Stomach (tissue), 9 donors: ENCODE measurements around the gene CAPN5. TPM values are rescaled to one million over a fixed set of nuclear protein-coding genes. Genes with fewer than 3 reads are reported as not detected.

ENCODE experiments used
- DNase-seq, 2 donors: peaks; one replicate each; pipeline versions ENCODE4 v3.0.0 to v3.0.0-alpha.2; 2013 to 2019
- H3K27ac ChIP-seq, 5 donors: fragments of 200-600 bp in 4 of 5; sonication (generic) in 4 of 5; one replicate each; pipeline ENCODE4 v1.5.1; 2013 to 2019; ENCODE audit warnings: mild to moderate bottlenecking in 1 of 5, moderate library complexity in 1 of 5
- H3K27me3 ChIP-seq, 3 donors: fragments of 200-600 bp; sonication (generic); one replicate each; pipeline ENCODE4 v1.5.1; 2017 to 2019; ENCODE audit warnings: mixed run types in 1 of 3
- H3K36me3 ChIP-seq, 4 donors: fragments of 200-600 bp; sonication (generic); 1 replicate in 3 of 4; 2 replicates in 1 of 4; pipeline ENCODE4 v1.5.1; 2016 to 2019
- H3K4me1 ChIP-seq, 4 donors: fragments of 200-600 bp; sonication (generic); one replicate each; pipeline ENCODE4 v1.5.1; 2016 to 2019
- H3K4me3 ChIP-seq, 4 donors: fragments of 200-600 bp; sonication (generic) in 3 of 4; one replicate each; pipeline ENCODE4 v1.5.1; 2016 to 2019; ENCODE audit warnings: mild to moderate bottlenecking in 1 of 4
- H3K9me3 ChIP-seq, 4 donors: fragments of 200-600 bp; sonication (generic); one replicate each; pipeline ENCODE4 v1.5.1; 2016 to 2019
- CTCF ChIP-seq, 7 experiments: fragments of 450-650 bp in 4 of 7; fragments of 200-600 bp in 3 of 7; sonication (generic) in 3 of 7; IDR thresholded peaks; one replicate each; pipeline ENCODE4 v1.5.1; 2016 to 2019; ENCODE audit warnings: antibody characterized with exemption in 7 of 7, control low read depth in 2 of 7, mild to moderate bottlenecking in 1 of 7
- EP300 ChIP-seq: sonication (generic); formaldehyde crosslinking; IDR thresholded peaks from one replicate; pipeline ENCODE4 v1.6.1; 2017; ENCODE audit warnings: antibody characterized with exemption
- POLR2A ChIP-seq, 4 donors: fragments of 450-650 bp; IDR thresholded peaks; one replicate each; pipeline ENCODE4 v1.6.1; 2016; ENCODE audit warnings: antibody characterized with exemption in 4 of 4, control low read depth in 2 of 4, mild to moderate bottlenecking in 1 of 4, moderate library complexity in 1 of 4
- POLR2AphosphoS5 ChIP-seq, 3 donors: sonication (generic); formaldehyde crosslinking; IDR thresholded peaks; one replicate each; pipeline ENCODE4 v1.6.1; 2016; ENCODE audit warnings: antibody characterized with exemption in 3 of 3
- WGBS, 5 donors: extraction: QIAGEN DNeasy Blood & Tissue Kit in 3 of 5; methylation state at CpG; one replicate each; pipeline versions ENCODE4 v1.1.5 to v1.1.7; 2013 to 2018; 5-methylcytosine and 5-hydroxymethylcytosine counted together
- intact Hi-C: fragments of 100-400 bp; cut with DNase I; formaldehyde crosslinking; loops from one replicate; pipeline ENCODE4 v1.15.1; 2023; ENCODE audit warnings: low total_unique reads
- polyA plus RNA-seq, 3 donors: library from polyadenylated mRNA; stranded (reverse); fragments of 200-250 nt; gene quantifications; one replicate each; pipeline ENCODE4 v1.2.3, GENCODE V29; 2013
- total RNA-seq, 5 donors: library from RNA; depleted of rRNA; stranded (reverse); fragments of >200 nt; gene quantifications; one replicate each; pipeline versions ENCODE4 v1.1.0 to v1.2.3, GENCODE V29; 2014 to 2016
- donor health status: healthy with polysubstance abuse.
- donor health status: Bipolar disorder and iron deficiency.
- donor health status: healthy.

CAPN5 gene
- total and polyA plus RNA-seq, 8 donors = 10.0 to 110 (median 65.9) TPM

- intact Hi-C loops = no loop called here
- H3K4me3 ChIP-seq = no peak overlapping the region
- peaks cover 0 to 24% (median 0%) of the 10 kb centered on the region in 3 donors for H3K27me3 ChIP-seq
- no peak for TF ChIP-seq POLR2AphosphoS5 (IDR thresholded peaks at IDR 0.05)
- no peak for TF ChIP-seq POLR2A (IDR thresholded peaks at IDR 0.05)
- TF ChIP-seq EP300 = no peak
- TF ChIP-seq CTCF (IDR thresholded peaks at IDR 0.05) = no peak
- no peak for DNase-seq
- no peaks in the 10 kb centered on the region for H3K36me3 ChIP-seq
- H3K4me1 ChIP-seq = peaks cover 0 to 24% (median 9%) of the 10 kb centered on the region in 4 donors
- WGBS, 5 donors = 89 to 100% (median 94%) methylated on average over 1 of the region's 1 CpG
- H3K27ac ChIP-seq = no peak overlapping the region
- H3K9me3 ChIP-seq = no peaks in the 10 kb centered on the region
Observed at GRCh38 chr11:77147036-77147315, 80.2 kb downstream of the CAPN5 start.

GRCh38 chr11:77147668-77148321 is 81.0 kb downstream of the CAPN5 start:
- peak; percentile 44 to 67 for DNase-seq
- Histone ChIP-seq H3K4me3 (peak overlapping the region; percentile 28 to 43 (median 36)), H3K4me1 (peaks cover 0 to 28% (median 9%) of the 10 kb centered on the region in 4 donors), H3K36me3 (no peaks in the 10 kb centered on the region), H3K27ac (peak overlapping the region in 1 of 5 donors; percentile 13), H3K9me3 (no peaks in the 10 kb centered on the region), H3K27me3 (peaks cover 0 to 24% (median 0%) of the 10 kb centered on the region in 3 donors)
- TF ChIP-seq POLR2A (IDR thresholded peaks at IDR 0.05) (no peak), CTCF (IDR thresholded peaks at IDR 0.05) (no peak), POLR2AphosphoS5 (IDR thresholded peaks at IDR 0.05) (no peak), EP300 (no peak)
- intact Hi-C loops = no loop called here
- 10 to 16% (median 15%) methylated on average over 17 to 47 of the region's 47 CpGs for WGBS, 5 donors

DNA sequence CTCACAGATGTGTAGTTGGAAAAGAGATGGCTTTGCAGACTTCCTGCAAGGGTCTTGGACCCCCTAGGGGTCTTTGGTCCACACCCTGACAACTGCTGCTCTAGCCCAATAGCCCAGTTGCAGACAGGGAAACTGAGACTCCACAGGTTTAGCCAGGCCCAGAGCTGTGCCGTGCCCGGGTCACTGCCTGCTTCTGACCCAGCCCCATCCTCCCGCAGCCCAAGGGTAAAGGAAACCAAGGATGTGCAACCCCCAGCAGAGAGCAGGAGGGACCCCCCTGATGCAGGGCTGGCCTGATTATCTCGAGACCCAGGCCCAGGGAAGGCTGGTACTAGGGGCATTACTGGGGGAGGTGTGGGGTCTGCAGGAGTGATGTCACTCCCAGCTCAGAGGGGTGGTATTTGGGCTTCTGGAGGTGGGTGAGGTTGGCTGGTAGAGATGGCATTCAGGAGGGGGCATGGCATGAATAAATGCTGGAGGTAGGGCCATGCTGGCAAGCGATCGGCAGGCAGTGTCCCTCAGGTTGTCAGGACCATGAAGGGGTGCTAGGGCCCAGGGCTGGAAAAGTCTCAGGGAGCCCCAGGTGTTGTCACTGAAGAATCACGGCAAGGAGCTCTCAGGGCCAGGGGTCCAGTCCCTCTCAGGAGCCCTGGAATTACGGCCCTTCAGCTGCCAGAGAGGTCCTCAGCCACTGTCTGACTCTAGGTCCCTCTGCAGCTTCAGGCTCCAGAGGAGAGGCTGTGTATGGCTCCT is 82.4 kb downstream of the CAPN5 start:
- intact Hi-C loops = no loop called here
- no peak overlapping the region for H3K27ac ChIP-seq
- H3K9me3 ChIP-seq = no peaks in the 10 kb centered on the region
- peaks cover 0 to 24% (median 0%) of the 10 kb centered on the region in 3 donors for H3K27me3 ChIP-seq
- WGBS, 5 donors = 91 to 98% (median 92%) methylated on average over 7 to 8 of the region's 8 CpGs
- no peak overlapping the region for H3K4me3 ChIP-seq
- H3K36me3 ChIP-seq = no peaks in the 10 kb centered on the region
- no peak for DNase-seq
- no peak for TF ChIP-seq CTCF (IDR thresholded peaks at IDR 0.05)
- TF ChIP-seq POLR2A (IDR thresholded peaks at IDR 0.05) = no peak
- TF ChIP-seq EP300 = no peak
- no peak for TF ChIP-seq POLR2AphosphoS5 (IDR thresholded peaks at IDR 0.05)
- peaks cover 0 to 40% (median 20%) of the 10 kb centered on the region in 4 donors for H3K4me1 ChIP-seq

DNA sequence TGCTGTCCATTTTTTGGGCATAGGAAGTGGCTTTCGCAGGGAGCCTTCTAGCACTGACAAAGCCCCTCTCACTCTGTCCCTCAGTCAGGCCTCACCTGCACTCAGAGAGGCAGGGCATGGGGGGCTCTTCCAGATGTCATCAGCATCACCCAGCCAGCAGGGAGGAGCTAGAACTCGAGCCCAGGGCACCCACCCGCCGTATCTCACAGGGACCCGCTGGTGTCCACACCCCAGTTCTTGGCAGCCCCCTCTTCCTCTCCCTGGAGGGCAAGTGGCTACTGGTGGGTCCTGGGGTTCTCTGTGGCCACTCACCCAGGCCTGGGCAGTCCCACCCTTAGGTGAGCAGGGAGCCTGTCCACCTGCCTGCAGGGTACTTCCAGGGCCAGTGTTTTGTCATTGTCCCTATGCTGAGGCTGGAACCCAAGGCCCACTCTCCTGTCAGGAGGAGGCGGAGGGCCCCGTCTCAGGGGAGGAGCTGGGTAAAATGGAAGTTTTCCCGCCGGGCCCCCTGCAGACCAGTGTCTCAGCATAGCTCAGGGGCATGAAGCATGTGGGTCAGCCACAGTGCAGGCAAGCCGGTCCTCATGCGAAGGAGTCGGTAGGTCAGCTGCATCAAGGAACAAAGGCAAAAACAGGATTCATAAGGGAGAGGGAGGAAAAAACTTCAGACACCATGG is 83.1 kb downstream of the CAPN5 start:
- Histone ChIP-seq H3K4me1 (peaks cover 0 to 41% (median 25%) of the 10 kb centered on the region in 4 donors), H3K27ac (no peak overlapping the region), H3K4me3 (no peak overlapping the region), H3K27me3 (peaks cover 0 to 24% (median 0%) of the 10 kb centered on the region in 3 donors), H3K9me3 (no peaks in the 10 kb centered on the region), H3K36me3 (no peaks in the 10 kb centered on the region)
- no peak for DNase-seq
- WGBS, 5 donors = 86 to 94% (median 91%) methylated on average over 5 to 12 of the region's 12 CpGs
- no peak for TF ChIP-seq POLR2A (IDR thresholded peaks at IDR 0.05)
- no peak for TF ChIP-seq POLR2AphosphoS5 (IDR thresholded peaks at IDR 0.05)
- no peak for TF ChIP-seq CTCF (IDR thresholded peaks at IDR 0.05)
- no peak for TF ChIP-seq EP300
- intact Hi-C loops = no loop called here
